OCI-M1 (cell line): ENCODE results near the gene GSG1L.
A peak's percentile ranks its signal among the peaks of the same experiment; 100 is the strongest.
"Not testable (repeated sequence)": the region's sequence is repeated elsewhere in the genome, so short reads cannot be mapped to it uniquely, and the experiment has no call there.

Experiments
- DNase-seq: peaks from one replicate; lab custom pipeline; 2025; lab: John Stamatoyannopoulos, UW

Gene GSG1L

GRCh38 chr16:27899736-27900135, 163.8 kb downstream of the GSG1L start:
- no peak for DNase-seq

GRCh38 chr16:27894386-27894785, 169.1 kb downstream of the GSG1L start:
- no peak for DNase-seq

GRCh38 chr16:27892879-27893278, 170.6 kb downstream of the GSG1L start:
- DNase-seq: no peak

- DNase-seq: no peak
These were observed 172.6 kb downstream of the GSG1L start for GRCh38 chr16:27890866-27891265.

- no peak for DNase-seq
These were observed 173.5 kb downstream of the GSG1L start for GRCh38 chr16:27890006-27890405.

- no peak for DNase-seq
These were observed 179.9 kb downstream of the GSG1L start for GRCh38 chr16:27883576-27883975.

GRCh38 chr16:27880287-27880686, 183.2 kb downstream of the GSG1L start:
- DNase-seq: no peak

- no peak for DNase-seq
These were observed 183.8 kb downstream of the GSG1L start for GRCh38 chr16:27879601-27880247.

GRCh38 chr16:27872627-27873026, 190.9 kb downstream of the GSG1L start:
- not testable (repeated sequence) for DNase-seq

GRCh38 chr16:27870116-27870798, 193.3 kb downstream of the GSG1L start:
- no peak for DNase-seq

- DNase-seq: no peak
These were observed 194.1 kb downstream of the GSG1L start for GRCh38 chr16:27869411-27869810.

- no peak for DNase-seq
These were observed 195.3 kb downstream of the GSG1L start for GRCh38 chr16:27868180-27868579.

- peak; percentile 85 for DNase-seq
These were observed 196.1 kb downstream of the GSG1L start for GRCh38 chr16:27867122-27868110.

GRCh38 chr16:27863377-27863776, 200.1 kb downstream of the GSG1L start:
- DNase-seq: no peak

GRCh38 chr16:27862953-27863352, 200.6 kb downstream of the GSG1L start:
- no peak for DNase-seq

GRCh38 chr16:27860091-27860490, 203.4 kb downstream of the GSG1L start:
- no peak for DNase-seq

- DNase-seq: no peak
These were observed 204.5 kb downstream of the GSG1L start for GRCh38 chr16:27859020-27859419.

- no peak for DNase-seq
These were observed 209.9 kb downstream of the GSG1L start for GRCh38 chr16:27853651-27854050.

- DNase-seq: no peak
These were observed 210.4 kb downstream of the GSG1L start for GRCh38 chr16:27853101-27853500.

GRCh38 chr16:27852681-27853080, 210.8 kb downstream of the GSG1L start:
- no peak for DNase-seq

- no peak for DNase-seq
These were observed 211.4 kb downstream of the GSG1L start for GRCh38 chr16:27852116-27852515.

- DNase-seq: no peak
These were observed 211.9 kb downstream of the GSG1L start for GRCh38 chr16:27851586-27851985.

- DNase-seq: no peak
These were observed 213.9 kb downstream of the GSG1L start for GRCh38 chr16:27849621-27850020.
